Measurements from ENCODE around the gene PLXDC2. TPM values are rescaled to one million over a fixed set of nuclear protein-coding genes. Genes with fewer than 3 reads are reported as not detected.

PLXDC2 gene
- total and polyA plus RNA-seq, 2 donors = 25.9 to 72.7 TPM

DNA sequence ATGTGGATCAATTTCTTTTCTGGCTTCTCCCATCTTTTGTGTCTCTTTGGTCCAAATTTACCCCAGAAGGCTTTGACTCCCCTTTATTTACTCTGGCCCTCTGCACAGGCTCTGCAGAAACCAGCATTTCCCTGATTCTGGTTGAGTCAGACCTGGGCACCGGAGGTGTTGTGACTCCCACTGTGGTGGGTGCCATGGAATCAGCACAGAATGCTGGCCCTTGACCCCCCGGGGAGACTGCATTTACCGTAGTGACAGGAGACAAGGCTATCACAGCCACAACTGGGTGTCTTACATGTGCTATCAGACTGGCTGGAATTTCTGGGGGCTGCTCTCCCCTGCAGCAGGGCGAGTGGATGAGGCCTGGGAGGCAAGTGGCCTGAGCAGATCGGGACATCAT, 37.6 kb downstream of the PLXDC2 start:
- WGBS = 85% methylated on average over 5 of the region's 5 CpGs
- Histone ChIP-seq H3K36me3 (ENCODE audit: insufficient read depth) (no peaks in the 10 kb centered on the region), H3K27ac (ENCODE audit: low read depth) (no peak overlapping the region), H3K4me3 (ENCODE audit: low read depth, low read length) (no peak overlapping the region), H3K4me1 (ENCODE audit: insufficient read depth) (no peaks in the 10 kb centered on the region)
- no peak for DNase-seq (ENCODE audit: extremely low spot score)

DNA sequence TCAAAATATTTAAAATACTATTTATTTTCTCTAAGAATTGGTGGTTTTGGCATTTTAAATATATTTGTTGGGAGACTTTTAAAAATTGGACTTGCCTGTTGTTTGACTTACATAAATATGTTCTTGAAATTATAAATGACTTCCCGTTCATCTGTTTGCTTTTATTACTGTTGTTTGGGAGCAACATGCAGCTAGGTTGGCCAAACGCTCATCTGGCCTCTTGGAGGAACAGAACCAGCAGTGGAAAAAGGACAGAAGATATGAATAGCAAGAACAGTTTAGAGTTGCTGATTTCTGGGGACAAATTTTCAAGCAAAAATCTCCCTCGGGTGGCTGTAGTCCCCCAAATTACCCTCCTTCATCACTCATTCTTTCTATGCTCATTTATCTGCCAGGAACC, 41.6 kb downstream of the PLXDC2 start:
- Histone ChIP-seq H3K4me1 (ENCODE audit: insufficient read depth) (no peaks in the 10 kb centered on the region), H3K27ac (ENCODE audit: low read depth) (no peak overlapping the region), H3K4me3 (ENCODE audit: low read depth, low read length) (no peak overlapping the region), H3K36me3 (ENCODE audit: insufficient read depth) (no peaks in the 10 kb centered on the region)
- 68% methylated on average over 3 of the region's 3 CpGs for WGBS
- DNase-seq (ENCODE audit: extremely low spot score) = no peak

DNA sequence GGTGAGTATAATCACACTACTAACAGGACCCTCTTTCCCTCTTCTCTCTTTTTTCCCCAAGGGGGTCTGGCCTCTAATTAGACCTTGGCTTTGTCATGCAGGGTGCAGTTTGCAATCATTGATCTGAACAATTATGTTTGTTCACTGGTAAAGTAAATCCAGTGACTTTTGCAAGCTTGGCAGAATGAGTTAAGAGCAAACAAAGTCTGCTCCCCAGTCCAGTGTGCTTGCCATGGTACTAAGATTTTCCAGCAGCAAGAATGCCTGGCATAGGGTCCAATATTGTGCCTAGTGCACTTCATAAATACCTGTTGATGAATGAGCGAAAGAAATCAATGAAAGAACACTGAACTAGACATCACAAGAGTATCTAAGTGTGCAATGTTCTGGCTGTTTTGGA, 43.9 kb downstream of the PLXDC2 start:
- Histone ChIP-seq H3K4me1 (ENCODE audit: insufficient read depth) (no peaks in the 10 kb centered on the region), H3K4me3 (ENCODE audit: low read depth, low read length) (no peak overlapping the region), H3K36me3 (ENCODE audit: insufficient read depth) (no peaks in the 10 kb centered on the region), H3K27ac (ENCODE audit: low read depth) (no peak overlapping the region)
- no peak for DNase-seq (ENCODE audit: extremely low spot score)
- 96% methylated on average over 1 of the region's 1 CpG for WGBS

DNA sequence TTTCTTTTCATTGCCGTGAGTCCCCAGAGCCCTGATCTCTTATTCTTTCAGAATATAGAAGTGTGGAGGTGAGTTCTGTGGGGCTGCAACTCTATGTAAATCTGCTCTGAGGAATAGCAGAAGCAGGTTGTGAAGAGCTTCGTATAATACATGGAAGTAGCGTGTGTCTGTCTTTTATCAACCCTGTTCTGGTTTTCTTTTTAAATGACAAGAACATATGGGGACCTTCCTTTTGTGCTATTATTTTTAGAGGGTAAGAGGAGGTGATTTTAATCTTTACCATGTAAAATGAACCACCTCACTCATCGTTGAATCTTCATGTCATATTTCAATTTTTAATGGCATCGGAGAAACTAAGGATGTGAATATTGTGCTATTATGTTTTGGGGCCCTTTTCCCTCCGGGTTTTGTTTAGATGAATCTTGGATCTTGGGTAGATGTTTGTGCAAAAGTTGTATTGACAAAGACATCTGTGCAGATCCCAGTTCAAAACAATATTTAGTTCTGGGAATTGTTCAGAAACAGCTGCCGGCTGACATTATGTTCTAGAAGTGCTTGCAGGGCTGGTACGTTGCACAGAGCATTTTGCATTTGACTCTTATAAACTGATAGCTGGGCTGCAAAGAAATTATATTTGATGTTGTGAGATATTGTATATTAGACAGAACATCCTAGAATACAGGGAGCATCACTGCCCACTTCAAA, 46.7 kb downstream of the PLXDC2 start:
- 47% methylated on average over 8 of the region's 8 CpGs for WGBS
- DNase-seq (ENCODE audit: extremely low spot score) = no peak
- Histone ChIP-seq H3K4me1 (ENCODE audit: insufficient read depth) (no peaks in the 10 kb centered on the region), H3K36me3 (ENCODE audit: insufficient read depth) (no peaks in the 10 kb centered on the region), H3K27ac (ENCODE audit: low read depth) (no peak overlapping the region), H3K4me3 (ENCODE audit: low read depth, low read length) (no peak overlapping the region)

DNA sequence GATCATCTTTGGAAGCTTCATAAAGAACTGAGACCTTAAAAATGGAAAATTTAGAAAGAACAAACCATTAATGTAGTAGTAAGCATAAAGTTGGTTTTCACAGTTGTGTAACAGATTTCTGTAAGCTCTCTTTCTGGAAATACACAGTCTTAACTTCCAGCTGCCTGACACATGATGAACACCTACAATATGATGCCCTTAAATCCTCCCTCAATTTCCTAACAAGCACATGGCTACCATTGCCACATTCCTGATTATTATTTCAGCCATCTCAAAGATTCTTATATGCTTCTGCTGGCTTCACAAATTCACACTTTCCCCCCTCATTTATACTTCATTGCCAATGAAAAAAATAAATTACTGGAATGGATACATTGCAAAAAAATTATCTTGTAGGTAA, 49.4 kb downstream of the PLXDC2 start:
- H3K27ac ChIP-seq (ENCODE audit: low read depth) = no peak overlapping the region
- DNase-seq (ENCODE audit: extremely low spot score) = no peak
- no peaks in the 10 kb centered on the region for H3K36me3 ChIP-seq (ENCODE audit: insufficient read depth)
- H3K4me1 ChIP-seq (ENCODE audit: insufficient read depth) = no peaks in the 10 kb centered on the region
- no peak overlapping the region for H3K4me3 ChIP-seq (ENCODE audit: low read depth, low read length)

DNA sequence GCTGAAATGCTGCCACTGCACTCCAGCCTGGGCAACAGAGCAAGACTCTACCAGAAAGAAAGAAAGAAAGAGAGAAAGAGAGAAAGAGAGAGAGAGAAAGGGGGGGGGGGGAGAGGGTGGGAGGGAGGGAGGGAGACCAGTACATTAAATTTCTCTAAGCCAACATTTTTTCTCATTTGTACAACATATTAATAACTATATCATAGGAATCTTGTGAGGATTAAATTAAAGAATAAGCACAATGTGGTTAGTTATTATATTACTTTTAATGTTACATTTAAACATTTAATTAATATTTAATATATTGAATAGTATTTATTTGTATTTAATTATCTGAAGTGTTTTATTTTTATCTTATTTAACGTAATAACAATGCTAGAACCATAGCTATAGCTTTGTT, 53.1 kb downstream of the PLXDC2 start:
- Histone ChIP-seq H3K4me3 (ENCODE audit: low read depth, low read length) (no peak overlapping the region), H3K27ac (ENCODE audit: low read depth) (no peak overlapping the region), H3K4me1 (ENCODE audit: insufficient read depth) (no peaks in the 10 kb centered on the region), H3K36me3 (ENCODE audit: insufficient read depth) (no peaks in the 10 kb centered on the region)
- WGBS = 95% methylated on average over 1 of the region's 1 CpG
- DNase-seq (ENCODE audit: extremely low spot score) = no peak

DNA sequence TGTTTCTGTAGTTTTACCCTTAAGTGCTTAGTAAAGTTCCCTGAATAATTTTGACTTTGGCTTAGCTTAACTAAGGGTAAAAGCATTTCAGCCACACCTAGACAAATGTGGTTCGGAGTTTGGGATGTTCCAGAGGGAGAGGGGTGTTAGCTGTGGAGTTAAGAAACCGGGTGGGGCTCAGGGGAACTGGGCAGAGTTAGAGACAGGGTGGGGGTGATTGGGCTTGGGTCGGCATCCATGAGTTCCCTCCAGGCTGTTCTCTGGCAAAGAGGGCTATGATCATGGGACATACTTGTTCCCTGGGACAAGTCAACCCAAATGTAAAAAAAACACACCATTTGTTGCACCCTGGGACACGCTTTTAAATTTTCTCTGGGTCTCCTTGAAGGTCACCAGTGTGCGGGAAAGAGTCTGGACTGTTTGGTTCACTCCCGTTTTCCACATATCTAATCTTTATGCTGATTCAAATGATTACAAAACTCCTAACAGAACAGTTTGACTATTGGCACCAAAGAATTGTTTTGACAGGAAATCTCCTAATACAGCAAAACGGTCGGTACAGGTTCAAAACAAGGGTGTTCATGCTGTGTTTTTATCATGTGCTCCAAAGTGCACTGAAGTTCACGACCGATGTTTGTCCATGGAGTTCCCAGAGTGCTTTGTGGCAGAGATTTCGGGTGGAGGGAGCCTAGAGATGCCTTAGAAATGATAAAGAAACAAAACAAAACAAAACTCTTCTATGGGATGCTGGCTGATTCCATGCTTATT, 56.5 kb downstream of the PLXDC2 start:
- no peak overlapping the region for H3K27ac ChIP-seq (ENCODE audit: low read depth)
- H3K4me1 ChIP-seq (ENCODE audit: insufficient read depth) = peaks cover 1% of the 10 kb centered on the region
- H3K4me3 ChIP-seq (ENCODE audit: low read depth, low read length) = no peak overlapping the region
- no peak for DNase-seq (ENCODE audit: extremely low spot score)
- 67% methylated on average over 11 of the region's 11 CpGs for WGBS
- H3K36me3 ChIP-seq (ENCODE audit: insufficient read depth) = no peaks in the 10 kb centered on the region

DNA sequence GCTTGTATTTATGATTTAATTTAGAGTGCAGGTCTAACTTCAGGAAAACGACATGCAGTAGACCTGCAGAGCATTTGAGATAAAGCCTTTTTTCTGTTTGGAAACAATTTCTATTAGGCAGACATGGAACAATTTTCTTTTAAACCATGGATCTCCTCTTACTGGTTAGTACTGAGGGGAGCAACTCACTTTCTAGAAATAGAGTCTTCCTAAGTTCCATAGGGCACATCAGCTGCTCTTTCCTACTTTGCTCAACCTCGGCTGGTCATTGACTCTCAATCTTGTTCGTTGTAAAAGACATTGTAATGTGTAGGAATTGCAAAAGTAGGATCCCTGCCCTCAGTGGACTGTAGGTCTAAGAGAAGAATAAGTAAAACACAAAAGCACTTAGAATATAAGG, 58.0 kb downstream of the PLXDC2 start:
- 94% methylated on average over 3 of the region's 3 CpGs for WGBS
- no peak overlapping the region for H3K4me3 ChIP-seq (ENCODE audit: low read depth, low read length)
- H3K27ac ChIP-seq (ENCODE audit: low read depth) = no peak overlapping the region
- no peaks in the 10 kb centered on the region for H3K36me3 ChIP-seq (ENCODE audit: insufficient read depth)
- peaks cover 1% of the 10 kb centered on the region for H3K4me1 ChIP-seq (ENCODE audit: insufficient read depth)
- DNase-seq (ENCODE audit: extremely low spot score) = no peak

DNA sequence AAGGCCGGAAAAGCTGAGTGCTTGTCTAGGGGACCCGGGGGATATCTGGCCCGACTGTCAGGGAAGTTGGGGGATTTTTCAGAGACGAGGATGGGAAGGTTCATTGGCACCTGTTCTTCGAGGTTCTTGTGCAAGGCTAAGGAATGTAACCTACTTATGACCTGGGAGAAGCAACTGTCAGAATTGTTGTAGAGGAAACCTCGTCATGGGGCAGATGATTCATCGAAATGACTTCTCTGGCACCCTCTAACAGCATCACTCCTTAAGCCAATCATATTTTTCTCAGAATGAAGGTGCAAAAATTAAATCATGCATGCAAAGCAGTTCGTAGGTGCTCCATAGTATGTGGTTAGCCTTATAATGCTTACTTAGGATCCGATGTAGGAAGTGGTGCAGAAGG, 58.6 kb downstream of the PLXDC2 start:
- Histone ChIP-seq H3K36me3 (ENCODE audit: insufficient read depth) (no peaks in the 10 kb centered on the region), H3K4me1 (ENCODE audit: insufficient read depth) (peaks cover 1% of the 10 kb centered on the region), H3K27ac (ENCODE audit: low read depth) (no peak overlapping the region), H3K4me3 (ENCODE audit: low read depth, low read length) (no peak overlapping the region)
- 93% methylated on average over 9 of the region's 9 CpGs for WGBS
- no peak for DNase-seq (ENCODE audit: extremely low spot score)

DNA sequence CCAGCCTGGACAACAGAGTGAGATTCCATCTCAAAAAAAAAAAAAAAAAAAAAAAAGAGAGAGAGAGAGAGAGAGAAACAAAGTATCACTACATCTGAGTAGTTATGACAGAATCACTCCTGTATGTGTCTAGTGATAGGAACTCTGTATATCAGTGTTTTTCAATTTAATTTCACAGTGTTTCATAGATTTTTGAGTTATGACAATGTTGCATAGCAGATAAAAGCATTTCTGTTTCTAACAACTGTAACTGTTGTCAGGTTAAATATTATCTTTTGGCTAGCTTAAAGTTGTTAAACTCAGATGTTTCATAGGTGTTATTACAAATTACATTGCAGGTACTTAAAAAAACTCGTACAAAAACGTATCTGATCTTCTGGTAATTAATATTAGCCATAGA, 60.3 kb downstream of the PLXDC2 start:
- DNase-seq (ENCODE audit: extremely low spot score) = no peak
- H3K36me3 ChIP-seq (ENCODE audit: insufficient read depth) = no peaks in the 10 kb centered on the region
- no peak overlapping the region for H3K27ac ChIP-seq (ENCODE audit: low read depth)
- H3K4me1 ChIP-seq (ENCODE audit: insufficient read depth) = peaks cover 1% of the 10 kb centered on the region
- no peak overlapping the region for H3K4me3 ChIP-seq (ENCODE audit: low read depth, low read length)
- 85% methylated on average over 2 of the region's 2 CpGs for WGBS

DNA sequence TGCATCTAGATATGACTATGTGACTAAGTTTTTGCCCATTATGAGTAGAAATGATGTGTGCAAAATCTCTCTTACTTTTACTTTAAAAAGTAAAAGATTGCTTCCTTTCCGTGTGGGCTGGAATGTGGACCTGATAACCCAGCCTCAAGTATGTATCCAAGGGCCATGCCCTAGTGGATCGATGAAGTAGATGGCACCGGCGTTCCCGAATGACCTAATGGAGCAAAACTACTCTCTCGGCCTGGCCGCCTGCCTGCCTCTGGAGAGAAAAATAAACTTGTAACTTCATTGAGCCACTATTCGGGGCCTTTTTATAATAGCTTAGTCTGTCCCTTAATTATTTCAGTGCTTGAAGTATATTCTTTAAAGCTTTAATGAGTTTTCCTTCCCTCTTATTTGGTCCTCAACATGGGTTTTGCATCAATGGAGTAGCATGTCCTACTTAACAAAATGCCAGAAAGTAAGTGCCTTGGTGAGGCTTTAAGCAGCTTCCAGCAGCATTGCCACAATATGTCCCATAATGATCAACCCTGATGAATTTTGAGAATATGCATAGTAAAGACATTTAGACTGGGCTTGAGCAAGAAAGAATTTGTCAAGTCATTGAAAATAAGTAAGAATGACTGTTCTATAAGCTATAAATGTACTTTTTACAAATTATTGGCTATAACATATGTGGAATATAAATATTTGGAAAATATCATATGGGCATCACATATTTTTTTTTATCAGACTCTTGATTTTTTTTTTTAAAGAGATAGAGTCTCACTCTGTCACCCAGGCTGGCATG, 61.4 kb downstream of the PLXDC2 start:
- H3K36me3 ChIP-seq (ENCODE audit: insufficient read depth) = no peaks in the 10 kb centered on the region
- H3K4me3 ChIP-seq (ENCODE audit: low read depth, low read length) = no peak overlapping the region
- WGBS = 88% methylated on average over 8 of the region's 8 CpGs
- DNase-seq (ENCODE audit: extremely low spot score) = no peak
- peaks cover 1% of the 10 kb centered on the region for H3K4me1 ChIP-seq (ENCODE audit: insufficient read depth)
- H3K27ac ChIP-seq (ENCODE audit: low read depth) = no peak overlapping the region

DNA sequence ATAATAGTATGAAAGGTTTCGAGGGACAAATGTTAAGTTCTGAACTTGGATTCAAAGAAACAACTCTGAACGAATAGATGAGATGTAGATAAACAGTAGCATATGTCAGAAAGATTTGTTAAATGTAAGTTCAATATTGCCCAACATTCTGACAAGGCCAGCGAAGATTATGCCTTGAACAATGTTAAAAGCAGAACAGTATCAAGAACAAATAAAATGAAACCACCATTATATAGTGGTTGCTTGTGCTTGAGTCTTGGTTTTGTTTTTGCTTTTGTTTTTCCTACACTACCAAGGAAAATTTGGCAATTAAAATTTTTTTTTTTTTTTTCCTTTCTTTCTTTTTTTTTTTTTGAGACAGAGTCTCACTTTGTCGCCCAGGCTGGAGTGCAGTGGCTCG, 66.4 kb downstream of the PLXDC2 start:
- H3K27ac ChIP-seq (ENCODE audit: low read depth) = no peak overlapping the region
- H3K36me3 ChIP-seq (ENCODE audit: insufficient read depth) = no peaks in the 10 kb centered on the region
- no peak for DNase-seq (ENCODE audit: extremely low spot score)
- 91% methylated on average over 5 of the region's 5 CpGs for WGBS
- no peak overlapping the region for H3K4me3 ChIP-seq (ENCODE audit: low read depth, low read length)
- H3K4me1 ChIP-seq (ENCODE audit: insufficient read depth) = no peaks in the 10 kb centered on the region

DNA sequence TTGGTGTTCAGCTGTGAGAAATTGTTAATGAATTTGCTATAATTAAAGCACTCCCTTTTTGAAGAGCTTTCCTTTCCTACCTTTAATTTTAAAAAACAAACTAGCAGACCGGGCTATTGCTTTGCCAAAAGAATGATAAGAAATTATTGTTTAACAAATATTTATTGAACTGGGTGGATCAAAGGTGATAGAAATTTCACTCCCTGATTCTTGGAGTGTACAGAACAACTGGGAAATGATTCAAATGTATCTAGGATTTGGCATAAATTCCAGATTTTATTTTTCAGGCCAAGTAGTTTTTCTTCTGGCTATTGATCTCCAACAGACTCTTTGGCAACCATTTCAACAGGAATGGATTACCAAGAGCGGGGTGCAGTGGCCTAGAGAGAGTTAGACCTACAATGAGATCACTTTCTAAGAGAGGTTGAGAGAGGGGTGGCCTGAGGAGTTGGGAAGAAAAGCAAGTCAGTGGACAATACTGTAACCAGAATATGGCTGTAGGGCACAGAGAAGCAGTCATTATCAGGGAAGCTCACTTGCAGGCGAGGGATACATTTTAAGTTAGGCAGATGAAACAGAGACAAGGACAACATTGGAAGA, 71.9 kb downstream of the PLXDC2 start:
- H3K4me1 ChIP-seq (ENCODE audit: insufficient read depth) = no peaks in the 10 kb centered on the region
- no peak overlapping the region for H3K4me3 ChIP-seq (ENCODE audit: low read depth, low read length)
- DNase-seq (ENCODE audit: extremely low spot score) = no peak
- no peaks in the 10 kb centered on the region for H3K36me3 ChIP-seq (ENCODE audit: insufficient read depth)
- H3K27ac ChIP-seq (ENCODE audit: low read depth) = no peak overlapping the region
- 80% methylated on average over 3 of the region's 3 CpGs for WGBS

Data from urinary bladder (tissue), 4 donors.